Measurements from ENCODE around the gene SOX18.
"Not testable (repeated sequence)": the region's sequence is repeated elsewhere in the genome, so short reads cannot be mapped to it uniquely, and the experiment has no call there.

SOX18 gene

DNA sequence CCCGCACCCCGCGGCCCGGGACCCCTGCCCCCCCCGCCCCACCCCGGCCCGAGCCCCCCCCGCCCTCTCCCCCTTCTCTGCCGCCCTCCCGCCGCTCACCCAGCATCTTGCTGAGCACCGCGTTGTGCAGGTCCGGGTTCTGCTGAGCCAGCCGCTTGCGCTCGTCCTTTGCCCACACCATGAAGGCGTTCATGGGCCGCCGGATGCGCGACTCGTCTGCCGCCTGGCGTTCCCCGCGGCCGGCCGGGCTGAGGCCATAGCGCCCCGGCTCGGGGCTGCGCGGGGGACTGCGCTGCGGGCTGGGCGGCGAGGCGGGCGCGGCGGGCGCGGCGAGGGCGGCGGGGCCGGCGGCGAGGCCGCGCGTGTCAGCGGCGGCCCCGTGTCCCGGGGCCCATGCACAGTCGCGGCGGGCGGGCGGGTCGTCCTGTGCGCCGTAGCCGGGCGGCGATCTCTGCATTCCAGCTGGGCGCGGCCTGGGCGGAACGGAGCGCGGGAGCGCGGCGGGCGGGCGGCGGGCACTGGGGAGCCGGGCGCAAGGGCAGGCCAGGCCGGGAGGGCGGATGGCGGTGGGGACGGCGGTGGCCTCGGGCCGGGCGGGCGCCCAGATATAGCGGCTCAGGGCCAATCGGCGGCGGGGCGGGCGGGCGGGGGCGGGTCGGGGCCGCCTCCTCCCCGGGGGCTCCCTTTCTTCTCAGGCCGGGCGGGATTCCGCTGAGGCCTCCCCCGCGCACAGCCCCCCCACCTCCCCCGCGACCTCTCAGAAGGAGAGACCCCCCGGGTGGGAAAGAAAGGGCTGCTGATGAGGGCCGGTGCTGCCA lies at the start of gene SOX18:
TSS of gene SOX18 (minus strand) at position 580 of the 818 bp plus-strand sequence. CDS start at position 457, 123 bp downstream.
- DNase-seq = no peak

DNA sequence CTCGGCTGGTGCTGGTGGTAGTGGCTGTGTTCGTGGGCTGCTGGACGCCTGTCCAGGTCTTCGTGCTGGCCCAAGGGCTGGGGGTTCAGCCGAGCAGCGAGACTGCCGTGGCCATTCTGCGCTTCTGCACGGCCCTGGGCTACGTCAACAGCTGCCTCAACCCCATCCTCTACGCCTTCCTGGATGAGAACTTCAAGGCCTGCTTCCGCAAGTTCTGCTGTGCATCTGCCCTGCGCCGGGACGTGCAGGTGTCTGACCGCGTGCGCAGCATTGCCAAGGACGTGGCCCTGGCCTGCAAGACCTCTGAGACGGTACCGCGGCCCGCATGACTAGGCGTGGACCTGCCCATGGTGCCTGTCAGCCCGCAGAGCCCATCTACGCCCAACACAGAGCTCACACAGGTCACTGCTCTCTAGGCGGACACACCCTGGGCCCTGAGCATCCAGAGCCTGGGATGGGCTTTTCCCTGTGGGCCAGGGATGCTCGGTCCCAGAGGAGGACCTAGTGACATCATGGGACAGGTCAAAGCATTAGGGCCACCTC lies 49.1 kb upstream of the SOX18 start:
- DNase-seq = no peak

DNA sequence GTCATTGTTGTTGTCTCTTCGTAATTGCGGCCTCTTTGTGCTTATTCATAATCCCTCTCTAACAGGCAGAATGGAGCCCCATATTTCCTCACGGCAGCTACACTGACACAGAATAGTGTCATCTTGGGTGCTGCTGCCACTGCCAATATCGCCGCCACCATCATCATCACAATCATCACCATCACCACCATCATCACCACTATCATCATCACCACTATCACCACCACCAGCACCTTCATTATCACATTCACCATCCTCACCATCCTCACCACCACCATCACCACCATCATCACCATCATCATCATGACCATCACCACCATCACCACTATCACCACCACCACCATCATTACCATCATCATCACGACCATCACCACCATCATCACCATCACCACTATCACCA lies 47.1 kb upstream of the SOX18 start:
- no peak for DNase-seq

DNA sequence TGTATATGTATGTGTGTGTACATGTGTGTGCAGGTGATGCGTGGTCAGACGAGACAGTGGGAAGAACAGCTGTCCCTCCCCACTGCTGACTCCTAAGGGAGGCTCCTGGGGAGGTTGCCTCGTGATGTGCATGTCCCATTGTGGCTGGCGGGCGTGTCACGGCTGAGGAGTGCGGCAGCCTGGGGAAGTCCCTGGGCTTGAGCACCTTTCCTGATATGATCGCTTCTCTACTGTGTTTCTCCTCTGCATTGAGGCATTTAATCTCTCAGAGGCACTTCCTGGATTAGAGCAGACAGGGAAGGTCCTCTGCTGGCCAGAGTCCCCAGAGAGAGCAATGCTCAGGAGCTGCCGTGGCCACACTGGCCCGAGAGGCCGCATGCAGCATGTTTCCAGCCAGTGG lies 46.5 kb upstream of the SOX18 start:
- DNase-seq = no peak

DNA sequence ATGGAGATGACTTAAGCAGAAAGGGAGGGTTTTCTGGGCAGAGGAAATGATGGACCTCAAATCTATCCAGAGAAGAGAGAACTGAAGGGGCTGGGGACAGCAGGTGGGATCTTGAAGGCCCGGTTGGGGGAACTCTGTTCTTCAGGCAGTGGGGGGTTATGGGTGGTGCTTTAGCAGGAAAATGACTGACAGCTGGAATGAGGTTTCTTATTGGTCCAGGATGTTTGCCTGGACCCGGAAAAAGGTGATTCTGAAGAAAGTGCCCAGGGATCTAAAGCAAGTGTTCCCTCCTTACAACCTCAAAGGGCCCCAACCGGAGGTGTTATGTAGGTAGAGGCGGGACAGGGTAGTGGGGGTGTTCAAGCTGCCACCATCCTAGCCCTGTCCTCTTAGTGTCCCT lies 46.0 kb upstream of the SOX18 start:
- DNase-seq = no peak

DNA sequence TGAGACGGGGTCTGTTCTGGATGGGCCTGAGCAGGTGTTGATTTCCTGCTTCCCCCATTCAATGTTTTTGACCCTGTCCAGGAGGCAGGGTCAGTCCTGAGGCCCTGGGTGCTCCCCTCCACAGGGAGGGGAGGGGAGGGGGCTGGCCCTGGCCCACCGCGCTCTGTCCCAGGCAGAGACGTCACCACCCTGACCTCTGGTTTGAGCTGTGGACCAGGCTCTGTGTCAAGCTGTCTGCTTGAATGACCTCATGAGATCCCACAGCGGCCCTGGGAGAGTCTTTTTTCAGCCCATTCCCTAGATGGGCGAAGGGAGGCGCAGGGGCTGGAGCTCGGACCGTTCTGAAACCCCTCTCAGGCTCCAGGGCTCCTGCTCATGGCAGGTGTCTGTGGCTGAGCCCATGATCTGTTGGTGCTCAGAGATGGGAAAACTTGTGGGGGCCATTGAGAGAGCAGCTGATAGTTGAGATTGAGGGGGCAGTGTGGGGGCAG lies 43.6 kb upstream of the SOX18 start:
- DNase-seq = no peak

DNA sequence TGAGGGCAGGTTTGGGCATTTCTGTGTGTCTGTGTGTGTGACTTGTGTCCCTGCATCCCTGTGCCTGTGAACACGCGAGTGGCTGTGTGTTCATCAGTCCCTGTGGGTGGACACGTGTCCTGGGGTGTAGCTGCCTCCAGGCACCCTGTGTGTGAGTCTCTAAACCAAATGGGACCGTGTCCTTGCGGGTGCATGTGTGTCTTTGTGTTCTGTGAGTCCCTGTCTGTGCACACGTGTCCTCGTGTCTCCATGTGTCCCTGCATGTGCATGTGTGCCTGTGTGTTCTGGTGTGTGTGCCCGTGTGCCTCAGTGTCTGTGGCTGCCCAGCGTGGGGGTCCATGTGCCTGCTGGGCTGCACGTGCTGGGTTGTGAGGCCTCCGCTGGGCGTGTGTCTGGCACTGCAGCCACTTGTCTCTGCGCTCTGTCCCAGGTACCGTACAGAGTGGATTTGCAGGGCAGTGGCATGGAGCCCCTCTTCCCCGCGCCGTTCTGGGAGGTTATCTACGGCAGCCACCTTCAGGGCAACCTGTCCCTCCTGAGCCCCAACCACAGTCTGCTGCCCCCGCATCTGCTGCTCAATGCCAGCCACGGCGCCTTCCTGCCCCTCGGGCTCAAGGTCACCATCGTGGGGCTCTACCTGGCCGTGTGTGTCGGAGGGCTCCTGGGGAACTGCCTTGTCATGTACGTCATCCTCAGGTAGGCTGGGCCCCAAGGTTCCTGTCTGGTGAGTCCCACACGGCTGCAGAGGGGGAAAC lies 43.0 kb upstream of the SOX18 start:
- no peak for DNase-seq

DNA sequence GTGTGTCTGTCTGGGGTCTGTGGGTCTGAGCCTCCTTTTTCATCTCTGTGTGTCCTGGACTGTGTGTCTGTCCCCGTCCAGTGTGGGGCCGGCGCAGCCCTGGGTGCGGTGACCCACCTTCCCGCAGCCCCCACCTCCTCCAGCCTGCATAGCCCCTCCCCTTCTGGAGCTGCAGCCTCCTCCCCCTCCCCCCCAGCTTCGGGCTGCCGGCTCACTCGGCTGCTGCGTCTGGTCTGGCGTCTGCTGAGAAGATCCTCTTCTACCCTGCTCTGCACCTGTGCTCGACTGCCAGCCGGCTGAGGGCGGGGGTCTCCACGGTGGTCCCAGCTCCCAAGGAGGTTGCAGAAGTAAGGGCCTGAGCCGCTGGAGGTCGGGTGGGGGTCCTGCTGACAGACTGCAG lies 42.3 kb upstream of the SOX18 start:
- DNase-seq = no peak

DNA sequence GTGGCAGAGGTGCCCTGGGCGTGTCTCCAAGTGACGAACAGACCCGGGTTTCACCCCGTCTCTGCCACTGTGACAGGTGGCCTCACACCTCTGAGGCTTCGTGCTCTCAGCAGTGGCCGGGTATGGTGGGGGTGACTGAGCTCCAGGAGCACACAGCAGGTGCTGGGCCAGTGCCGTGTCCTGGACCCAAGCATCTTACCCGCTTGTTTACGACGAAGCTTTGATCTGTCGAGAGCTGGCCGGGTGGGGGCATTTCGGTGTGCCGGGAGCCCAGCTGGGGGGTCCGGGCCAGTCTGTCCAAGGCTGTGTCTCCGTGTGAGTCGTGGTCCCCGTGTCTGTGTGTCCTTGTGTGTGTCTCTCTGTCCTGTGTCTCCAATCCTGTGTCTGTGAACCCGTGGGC lies 41.9 kb upstream of the SOX18 start:
- no peak for DNase-seq

DNA sequence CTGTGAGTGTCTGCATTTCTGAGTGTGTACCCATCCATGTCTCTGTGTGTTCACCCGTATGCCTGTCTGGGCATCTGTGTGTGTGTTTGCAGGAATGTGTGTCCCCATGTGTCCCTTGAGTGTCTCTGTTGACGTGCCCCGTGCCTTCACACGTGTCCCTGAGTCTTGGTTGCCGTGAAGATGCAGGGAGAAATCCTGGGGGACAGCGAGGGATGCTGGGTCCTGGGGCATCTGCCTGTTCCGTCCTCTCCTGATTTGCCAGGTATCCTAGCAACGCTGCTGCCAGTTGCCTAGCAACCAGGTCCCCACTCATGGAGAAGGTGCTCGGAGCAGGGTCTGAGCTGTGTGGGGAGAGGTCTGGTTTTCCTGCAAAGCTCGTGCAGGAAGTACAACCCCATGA lies 40.7 kb upstream of the SOX18 start:
- no peak for DNase-seq

DNA sequence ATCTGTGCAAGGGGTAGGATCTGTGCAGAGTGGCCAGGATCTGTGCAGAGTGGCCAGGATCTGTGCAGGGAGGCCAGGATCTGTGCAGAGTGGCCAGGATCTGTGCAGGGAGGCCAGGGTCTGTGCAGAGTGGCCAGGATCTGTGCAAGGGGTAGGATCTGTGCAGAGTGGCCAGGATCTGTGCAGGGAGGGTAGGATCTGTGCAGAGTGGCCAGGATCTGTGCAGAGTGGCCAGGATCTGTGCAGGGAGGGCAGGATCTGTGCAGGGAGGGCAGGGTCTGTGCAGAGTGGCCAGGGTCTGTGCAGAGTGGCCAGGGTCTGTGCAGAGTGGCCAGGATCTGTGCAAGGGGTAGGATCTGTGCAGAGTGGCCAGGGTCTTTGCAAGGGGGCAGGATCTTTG lies 39.1 kb upstream of the SOX18 start:
- DNase-seq = not testable (repeated sequence)

DNA sequence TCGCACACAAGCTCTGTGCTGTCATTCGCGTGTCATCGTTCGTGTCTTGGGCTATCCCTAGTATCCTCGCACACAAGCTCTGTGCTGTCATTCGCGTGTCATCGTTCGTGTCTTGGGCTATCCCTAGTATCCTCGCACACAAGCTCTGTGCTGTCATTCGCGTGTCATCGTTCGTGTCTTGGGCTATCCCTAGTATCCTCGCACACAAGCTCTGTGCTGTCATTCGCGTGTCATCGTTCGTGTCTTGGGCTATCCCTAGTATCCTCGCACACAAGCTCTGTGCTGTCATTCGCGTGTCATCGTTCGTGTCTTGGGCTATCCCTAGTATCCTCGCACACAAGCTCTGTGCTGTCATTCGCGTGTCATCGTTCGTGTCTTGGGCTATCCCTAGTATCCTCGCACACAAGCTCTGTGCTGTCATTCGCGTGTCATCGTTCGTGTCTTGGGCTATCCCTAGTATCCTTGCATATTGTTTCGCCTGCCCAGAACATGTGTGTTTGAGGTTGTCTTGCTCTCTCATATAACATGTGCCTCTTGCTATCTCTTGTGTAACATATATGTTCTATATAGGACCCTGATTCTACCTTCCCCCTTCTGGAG lies 37.9 kb upstream of the SOX18 start:
- not testable (repeated sequence) for DNase-seq

DNA sequence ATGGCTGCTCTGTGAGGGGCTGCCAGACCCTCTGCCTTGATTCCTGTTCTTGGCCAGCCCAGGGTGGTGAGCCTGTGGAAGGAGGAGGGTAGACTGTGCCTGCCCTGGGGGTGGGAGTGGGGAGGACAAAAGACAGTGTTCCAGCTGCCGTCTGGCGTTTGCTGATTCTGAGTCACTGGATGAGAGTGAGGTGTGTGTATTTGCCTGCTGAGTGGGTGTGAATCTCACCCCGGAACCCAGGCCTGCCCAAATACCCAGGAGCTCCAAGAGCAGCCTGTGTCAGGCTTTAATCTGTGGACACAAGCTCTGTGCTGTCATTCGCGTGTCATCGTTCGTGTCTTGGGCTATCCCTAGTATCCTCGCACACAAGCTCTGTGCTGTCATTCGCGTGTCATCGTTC lies 37.4 kb upstream of the SOX18 start:
- DNase-seq = no peak

DNA sequence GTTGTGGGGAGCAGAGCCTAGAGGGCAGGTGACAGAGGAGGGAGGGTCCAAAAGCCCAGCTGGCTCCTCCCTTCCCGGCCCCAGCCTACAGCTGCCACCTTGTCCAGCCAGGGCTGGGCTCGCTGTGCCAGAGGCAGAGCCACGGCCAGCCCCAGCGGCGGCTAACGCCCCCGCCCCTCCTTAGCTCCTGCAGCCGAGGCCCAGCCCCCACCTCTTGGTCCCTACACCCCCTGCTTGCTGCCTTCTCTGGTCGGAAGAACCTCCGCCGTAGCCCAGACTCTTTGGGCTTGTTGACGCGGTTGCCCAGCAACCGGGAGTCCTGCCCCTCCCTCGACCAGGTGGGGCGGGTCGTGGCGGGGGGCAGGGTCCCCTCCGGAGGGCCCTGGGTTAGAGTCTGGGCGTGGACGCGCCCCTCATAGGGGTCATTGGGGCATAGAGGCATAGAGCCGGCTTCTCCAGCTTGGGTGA lies 35.3 kb upstream of the SOX18 start:
- no peak for DNase-seq

DNA sequence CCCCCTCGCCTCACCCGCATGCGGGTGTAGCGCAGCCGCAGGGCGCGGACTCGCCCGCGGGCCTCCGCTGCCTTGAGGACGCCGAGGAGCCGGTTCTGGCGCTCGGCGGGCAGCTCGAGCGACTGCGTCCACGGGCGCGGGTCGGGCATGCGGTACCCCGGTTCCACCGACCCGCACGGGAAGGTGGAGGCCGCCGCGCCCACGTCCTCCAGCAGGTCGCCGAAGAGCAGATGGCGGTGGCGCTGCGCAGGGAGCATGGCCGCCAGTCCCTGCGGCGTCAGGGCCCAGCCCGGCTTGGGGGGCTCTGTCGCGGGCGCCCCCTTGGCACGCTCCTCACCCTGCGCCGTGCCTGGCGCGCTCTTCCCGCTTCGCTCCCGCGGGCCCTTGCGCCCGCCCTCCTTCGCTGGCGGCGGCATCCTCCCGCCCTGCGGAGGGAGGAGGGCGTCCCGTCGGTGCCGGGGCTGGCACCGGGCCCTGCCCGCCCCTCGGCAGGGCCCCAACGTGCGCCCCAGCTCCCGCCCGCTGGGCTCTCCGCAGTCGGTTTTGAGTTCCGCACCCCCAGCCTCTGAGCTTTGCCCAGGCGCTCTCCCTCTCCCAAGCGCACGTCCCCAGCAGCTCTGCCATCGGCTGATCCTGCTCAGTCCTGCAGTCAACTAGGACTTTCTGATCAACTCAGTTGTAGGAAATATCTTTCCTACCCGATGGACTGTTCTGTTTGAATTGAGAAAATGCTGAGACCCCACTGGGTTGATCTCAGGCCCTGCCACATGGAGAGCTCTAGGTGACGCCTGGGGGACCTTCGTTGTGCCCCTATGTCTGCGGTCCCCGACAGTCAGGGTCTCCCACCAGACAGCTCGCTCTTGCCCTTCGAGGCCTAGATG lies 34.6 kb upstream of the SOX18 start, which contains the start of gene LKAAEAR1:
TSS of gene LKAAEAR1 (minus strand) at position 595 of the 881 bp plus-strand sequence. CDS start at position 416, 179 bp downstream.
- no peak for DNase-seq

DNA sequence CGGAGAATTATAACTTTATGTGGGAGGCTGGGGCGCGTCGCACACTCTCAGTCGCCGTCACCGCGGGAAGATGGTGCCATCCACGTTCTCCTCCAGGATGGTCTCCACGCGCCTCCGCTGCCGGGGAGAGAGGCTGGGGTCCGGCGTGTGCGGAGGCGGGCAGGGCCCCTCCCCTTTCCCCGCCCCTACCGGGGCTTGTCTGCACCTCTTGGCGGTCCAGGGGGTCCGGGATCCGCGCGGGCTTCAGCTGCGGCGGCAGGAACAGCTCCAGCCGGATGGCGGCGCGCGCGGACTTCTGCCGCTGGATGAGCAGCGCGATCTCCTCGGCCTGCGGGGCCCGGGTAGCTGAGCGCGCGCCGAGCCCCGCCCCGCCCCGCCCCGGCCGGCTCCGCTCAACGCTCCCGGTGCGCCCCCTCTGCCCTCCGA lies 34.0 kb upstream of the SOX18 start:
- DNase-seq = no peak

DNA sequence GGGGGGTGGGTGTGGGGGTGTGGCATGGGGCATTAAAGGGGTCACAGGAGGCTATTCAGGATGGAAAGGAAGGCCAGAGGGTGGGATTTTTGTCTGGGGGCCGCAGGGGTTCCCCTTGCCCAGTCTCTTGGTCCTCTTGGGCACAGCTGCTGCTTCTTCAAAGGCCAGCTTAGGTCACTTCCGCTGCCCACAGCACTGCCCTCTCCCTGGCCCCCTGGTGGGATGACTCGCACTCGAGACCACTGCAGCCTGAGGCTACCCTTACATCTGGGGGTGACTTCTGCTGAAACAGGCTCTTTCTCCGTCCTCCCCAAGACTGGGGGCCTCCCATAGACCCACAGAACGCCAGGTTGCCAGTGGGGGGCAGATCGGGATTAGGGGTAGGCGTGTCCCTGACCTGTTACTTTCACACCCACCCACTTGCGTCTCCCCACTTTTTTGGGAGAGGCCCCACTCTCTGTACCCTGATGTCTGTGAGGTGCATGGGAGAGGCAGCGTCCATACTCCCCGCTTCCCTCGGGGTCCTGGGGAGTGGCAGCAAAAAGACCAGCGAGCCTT lies 33.5 kb upstream of the SOX18 start:
- no peak for DNase-seq

DNA sequence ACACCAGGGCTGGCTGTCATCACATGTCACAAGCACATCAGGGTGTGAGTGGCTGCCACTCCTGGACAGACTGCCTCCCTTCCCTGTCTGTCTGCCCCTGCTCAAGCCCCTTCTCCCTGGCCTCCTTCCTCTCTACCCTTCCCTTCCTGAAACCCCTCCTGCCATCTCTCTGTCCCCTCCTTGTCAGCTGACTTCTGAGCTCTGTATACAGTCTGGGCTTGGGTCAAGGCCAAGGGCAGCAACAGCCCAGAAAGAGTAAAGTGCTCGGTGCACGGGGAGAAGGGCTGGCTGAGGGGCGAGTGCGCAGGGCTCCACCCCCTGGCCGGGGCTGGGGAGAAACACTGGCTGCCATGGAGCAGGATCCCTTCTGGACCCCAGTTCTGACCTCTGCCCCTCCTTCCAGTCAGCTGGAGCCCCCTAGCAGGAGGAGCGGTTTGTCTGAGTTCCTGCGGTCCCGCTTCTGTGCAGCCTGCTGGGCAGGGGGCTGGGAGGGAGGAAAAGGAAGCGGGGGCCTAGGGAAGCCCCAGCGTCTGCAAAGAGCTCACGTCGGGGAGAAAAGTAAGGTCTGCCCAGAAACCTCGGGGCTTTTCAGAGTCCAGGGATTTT lies 32.8 kb upstream of the SOX18 start:
- DNase-seq = no peak

DNA sequence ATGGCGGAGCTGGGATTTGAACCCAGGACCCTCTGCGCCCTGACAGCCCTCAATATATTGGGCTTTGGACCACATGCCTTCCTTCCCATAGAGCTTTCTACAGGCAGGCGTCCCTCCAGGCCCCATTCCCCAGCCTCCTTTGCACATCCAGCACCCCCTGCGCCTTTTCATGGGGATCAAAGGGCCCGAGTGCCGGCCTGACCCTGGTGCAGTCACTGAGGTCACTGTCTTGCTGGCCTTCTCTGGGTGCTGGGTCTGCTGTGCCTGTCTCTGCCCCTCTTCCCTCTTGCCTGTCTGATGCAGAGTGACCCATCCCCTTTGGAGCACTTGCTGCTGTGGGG lies 32.2 kb upstream of the SOX18 start:
- DNase-seq = no peak

DNA sequence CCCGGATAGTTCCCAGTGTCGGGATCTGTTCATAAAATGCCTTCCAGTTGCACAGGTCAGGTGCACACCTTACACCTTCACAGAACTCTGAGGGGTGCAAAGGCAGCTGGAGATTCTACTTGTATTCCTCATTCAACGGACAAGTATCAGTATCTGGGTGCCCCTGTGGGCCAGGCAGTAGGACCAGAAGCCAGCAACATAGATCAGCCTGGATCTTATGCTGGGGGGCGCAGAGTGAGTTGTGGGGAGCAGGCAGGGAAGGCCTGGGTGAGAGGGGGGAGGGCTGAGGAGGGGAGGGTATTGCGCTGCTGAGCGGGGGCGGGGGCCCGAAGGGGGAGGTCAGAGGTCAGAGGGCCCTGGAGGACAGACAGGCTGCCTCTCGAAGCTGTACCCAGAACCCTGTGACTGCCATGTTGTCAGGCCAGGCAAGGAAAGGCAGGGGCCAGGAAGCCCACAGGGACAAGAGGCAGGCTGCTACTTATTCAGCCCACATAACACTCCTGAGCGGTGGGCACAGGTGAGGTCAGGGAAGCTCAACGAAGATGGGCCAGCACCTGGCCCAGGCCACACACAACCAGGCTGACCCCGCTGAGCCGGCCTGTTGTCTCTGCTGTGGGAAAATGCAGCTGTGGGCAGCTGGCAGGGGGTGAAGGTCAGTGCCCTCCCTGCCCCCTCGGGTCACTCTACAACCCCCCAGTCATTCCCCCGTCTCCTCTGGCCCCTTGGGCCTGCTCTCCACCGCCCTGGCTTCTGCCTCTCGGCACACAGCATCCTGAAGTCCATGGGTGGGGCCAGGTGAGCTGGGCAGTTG lies 31.6 kb upstream of the SOX18 start:
- no peak for DNase-seq
